Mucosa of rectum (tissue), 2 donors: ENCODE measurements around the gene RASSF6.
"Not testable (repeated sequence)": the region's sequence is repeated elsewhere in the genome, so short reads cannot be mapped to it uniquely, and the experiment has no call there.

Source experiments
- H3K27ac ChIP-seq, 2 donors: one replicate each; pipeline ENCODE4 v1.7.0; 2013; ENCODE audit warnings: inconsistent platforms in 2 of 2, low read depth in 2 of 2, low read length in 2 of 2
- H3K27me3 ChIP-seq, 2 donors: one replicate each; pipeline ENCODE4 v1.7.0; 2013; ENCODE audit warnings: low read length in 2 of 2; ENCODE audit not compliant: control insufficient read depth in 2 of 2, insufficient read depth in 2 of 2
- H3K36me3 ChIP-seq, 2 donors: one replicate each; pipeline ENCODE4 v1.7.0; 2013; ENCODE audit warnings: low read length in 2 of 2; ENCODE audit not compliant: control insufficient read depth in 2 of 2, insufficient read depth in 2 of 2
- H3K4me1 ChIP-seq, 2 donors: one replicate each; pipeline ENCODE4 v1.7.0; 2013; ENCODE audit warnings: low read length in 2 of 2, mild to moderate bottlenecking in 1 of 2; ENCODE audit not compliant: control insufficient read depth in 2 of 2, insufficient read depth in 2 of 2
- H3K4me3 ChIP-seq, 2 donors: one replicate each; pipeline ENCODE4 v1.7.0; 2013; ENCODE audit warnings: low read length in 2 of 2
- H3K9ac ChIP-seq, 2 donors: one replicate each; pipeline ENCODE4 v1.7.0; 2013; ENCODE audit warnings: low read length in 2 of 2, low read depth in 1 of 2, mild to moderate bottlenecking in 1 of 2
- H3K9me3 ChIP-seq, 2 donors: one replicate each; pipeline ENCODE4 v1.7.0; 2013; ENCODE audit warnings: low read length in 2 of 2; ENCODE audit not compliant: control insufficient read depth in 2 of 2
- donor health status: healthy.
- donor health status: Normal muscosa, but diverticular disease.

RASSF6 gene

GRCh38 chr4:73653695-73654106, 33.5 kb upstream of the RASSF6 start:
- H3K9me3 ChIP-seq, result no peaks in the 10 kb centered on the region
- H3K27ac ChIP-seq, result no peak overlapping the region
- no peaks in the 10 kb centered on the region for H3K4me1 ChIP-seq
- no peaks in the 10 kb centered on the region for H3K36me3 ChIP-seq
- H3K4me3 ChIP-seq, result no peak overlapping the region
- no peaks in the 10 kb centered on the region for H3K27me3 ChIP-seq
- no peak overlapping the region for H3K9ac ChIP-seq

GRCh38 chr4:73650250-73650649, 30.0 kb upstream of the RASSF6 start:
- peaks cover 0 to 4% of the 10 kb centered on the region in 2 donors for H3K4me1 ChIP-seq
- H3K9me3 ChIP-seq, result no peaks in the 10 kb centered on the region
- H3K27me3 ChIP-seq, result no peaks in the 10 kb centered on the region
- H3K4me3 ChIP-seq, result no peak overlapping the region
- H3K9ac ChIP-seq, result no peak overlapping the region
- no peak overlapping the region for H3K27ac ChIP-seq
- no peaks in the 10 kb centered on the region for H3K36me3 ChIP-seq

GRCh38 chr4:73648478-73648877, 28.2 kb upstream of the RASSF6 start:
- no peaks in the 10 kb centered on the region for H3K36me3 ChIP-seq
- H3K4me3 ChIP-seq, result no peak overlapping the region
- no peak overlapping the region for H3K9ac ChIP-seq
- H3K9me3 ChIP-seq, result no peaks in the 10 kb centered on the region
- no peaks in the 10 kb centered on the region for H3K27me3 ChIP-seq
- peaks cover 0 to 4% of the 10 kb centered on the region in 2 donors for H3K4me1 ChIP-seq
- H3K27ac ChIP-seq, result no peak overlapping the region

- no peak overlapping the region for H3K27ac ChIP-seq
Measured at GRCh38 chr4:73646117-73646516, 25.9 kb upstream of the RASSF6 start.

GRCh38 chr4:73631565-73632226, 11.5 kb upstream of the RASSF6 start:
- Histone ChIP-seq H3K4me1 (no peaks in the 10 kb centered on the region), H3K27me3 (no peaks in the 10 kb centered on the region), H3K9me3 (no peaks in the 10 kb centered on the region), H3K36me3 (no peaks in the 10 kb centered on the region), H3K9ac (no peak overlapping the region), H3K27ac (no peak overlapping the region), H3K4me3 (no peak overlapping the region)

More at GRCh38 chr4:73646117-73646516, 25.9 kb upstream of the RASSF6 start:
- H3K27me3 ChIP-seq, result no peaks in the 10 kb centered on the region
- no peak overlapping the region for H3K4me3 ChIP-seq
- H3K4me1 ChIP-seq, result peaks cover 0 to 4% of the 10 kb centered on the region in 2 donors
- no peaks in the 10 kb centered on the region for H3K36me3 ChIP-seq
- no peaks in the 10 kb centered on the region for H3K9me3 ChIP-seq
- H3K9ac ChIP-seq, result no peak overlapping the region

GRCh38 chr4:73628834-73629233, 8.6 kb upstream of the RASSF6 start:
- H3K4me3 ChIP-seq, H3K9me3 ChIP-seq, H3K27ac ChIP-seq, H3K27me3 ChIP-seq, H3K9ac ChIP-seq, H3K4me1 ChIP-seq, H3K36me3 ChIP-seq: not testable (repeated sequence)

GRCh38 chr4:73621357-73621756, 1.1 kb upstream of the RASSF6 start:
- H3K27ac ChIP-seq, result peak overlapping the region; percentile 89 to 94

GRCh38 chr4:73619346-73619745, 890 bp downstream of the RASSF6 start:
- H3K9ac ChIP-seq, result peak overlapping the region; percentile 35 to 77
- H3K4me1 ChIP-seq, result peaks cover 7 to 12% of the 10 kb centered on the region in 2 donors
- no peaks in the 10 kb centered on the region for H3K27me3 ChIP-seq
- peak overlapping the region; percentile 74 to 89 for H3K4me3 ChIP-seq
- H3K9me3 ChIP-seq, result no peaks in the 10 kb centered on the region
- H3K36me3 ChIP-seq, result no peaks in the 10 kb centered on the region
- no peak overlapping the region for H3K27ac ChIP-seq

More at GRCh38 chr4:73621357-73621756, 1.1 kb upstream of the RASSF6 start:
- Histone ChIP-seq H3K36me3 (no peaks in the 10 kb centered on the region), H3K9ac (no peak overlapping the region), H3K27me3 (no peaks in the 10 kb centered on the region), H3K4me3 (no peak overlapping the region), H3K4me1 (peaks cover 7 to 12% of the 10 kb centered on the region in 2 donors), H3K9me3 (no peaks in the 10 kb centered on the region)

- Histone ChIP-seq H3K4me3 (no peak overlapping the region), H3K27ac (no peak overlapping the region), H3K9ac (no peak overlapping the region), H3K4me1 (peaks cover 10 to 20% of the 10 kb centered on the region in 2 donors), H3K36me3 (no peaks in the 10 kb centered on the region), H3K27me3 (no peaks in the 10 kb centered on the region), H3K9me3 (no peaks in the 10 kb centered on the region)
Measured at GRCh38 chr4:73617256-73617655, 3.0 kb downstream of the RASSF6 start.

GRCh38 chr4:73615613-73616012, 4.6 kb downstream of the RASSF6 start:
- Histone ChIP-seq H3K9ac (no peak overlapping the region), H3K27me3 (no peaks in the 10 kb centered on the region), H3K27ac (no peak overlapping the region), H3K4me3 (no peak overlapping the region), H3K36me3 (peaks cover 0 to 4% of the 10 kb centered on the region in 2 donors), H3K9me3 (no peaks in the 10 kb centered on the region), H3K4me1 (peaks cover 5 to 11% of the 10 kb centered on the region in 2 donors)
